ENCODE data around the gene MOCS2. TPM values are rescaled to one million over a fixed set of nuclear protein-coding genes. Genes with fewer than 3 reads are reported as not detected.
A peak's percentile ranks its signal among the peaks of the same experiment; 100 is the strongest.

MOCS2 gene
- total and polyA plus RNA-seq, 7 donors: 30.5 to 92.7 (median 56.5) TPM

DNA sequence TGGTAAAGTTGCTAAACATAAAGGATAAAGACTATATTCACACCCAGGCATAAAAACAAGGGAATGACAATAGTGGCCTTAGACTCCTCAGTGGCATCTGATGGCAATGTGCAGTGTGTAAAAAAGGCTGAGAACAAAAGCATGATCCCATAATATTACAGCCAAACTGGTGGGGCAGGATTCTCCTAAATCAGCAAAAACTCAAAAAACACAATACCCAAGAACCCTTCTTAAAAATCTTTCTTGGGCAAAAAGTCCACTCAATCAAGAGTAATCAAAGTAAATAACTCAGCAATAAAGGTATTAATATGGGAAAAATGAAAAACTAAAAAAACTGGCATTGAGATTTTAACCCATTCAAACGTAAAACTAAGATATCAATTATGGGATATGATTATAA is 1.6 kb upstream of the MOCS2 start:
- DNase-seq: no peak
- no peaks in the 10 kb centered on the region for H3K27me3 ChIP-seq
- H3K4me3 ChIP-seq: no peak overlapping the region
- 94 to 95% methylated on average over 1 of the region's 1 CpG for WGBS, 2 donors
- H3K36me3 ChIP-seq: no peaks in the 10 kb centered on the region
- peaks cover 0 to 29% (median 22%) of the 10 kb centered on the region in 4 donors for H3K4me1 ChIP-seq
- peaks cover 0 to 3% (median 0%) of the 10 kb centered on the region in 4 donors for H3K9me3 ChIP-seq
- TF ChIP-seq, protein P1, sequence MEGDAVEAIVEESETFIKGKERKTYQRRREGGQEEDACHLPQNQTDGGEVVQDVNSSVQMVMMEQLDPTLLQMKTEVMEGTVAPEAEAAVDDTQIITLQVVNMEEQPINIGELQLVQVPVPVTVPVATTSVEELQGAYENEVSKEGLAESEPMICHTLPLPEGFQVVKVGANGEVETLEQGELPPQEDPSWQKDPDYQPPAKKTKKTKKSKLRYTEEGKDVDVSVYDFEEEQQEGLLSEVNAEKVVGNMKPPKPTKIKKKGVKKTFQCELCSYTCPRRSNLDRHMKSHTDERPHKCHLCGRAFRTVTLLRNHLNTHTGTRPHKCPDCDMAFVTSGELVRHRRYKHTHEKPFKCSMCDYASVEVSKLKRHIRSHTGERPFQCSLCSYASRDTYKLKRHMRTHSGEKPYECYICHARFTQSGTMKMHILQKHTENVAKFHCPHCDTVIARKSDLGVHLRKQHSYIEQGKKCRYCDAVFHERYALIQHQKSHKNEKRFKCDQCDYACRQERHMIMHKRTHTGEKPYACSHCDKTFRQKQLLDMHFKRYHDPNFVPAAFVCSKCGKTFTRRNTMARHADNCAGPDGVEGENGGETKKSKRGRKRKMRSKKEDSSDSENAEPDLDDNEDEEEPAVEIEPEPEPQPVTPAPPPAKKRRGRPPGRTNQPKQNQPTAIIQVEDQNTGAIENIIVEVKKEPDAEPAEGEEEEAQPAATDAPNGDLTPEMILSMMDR (IDR thresholded peaks at IDR 0.05): no peak
- no peak for TF ChIP-seq POLR2AphosphoS5 (IDR thresholded peaks at IDR 0.05)
- TF ChIP-seq POLR2A (IDR thresholded peaks at IDR 0.05): no peak
- no peak for TF ChIP-seq EP300 (IDR thresholded peaks at IDR 0.05)
- no peak overlapping the region for H3K27ac ChIP-seq
- intact Hi-C loops (cut with DNase I): no loop called here

DNA sequence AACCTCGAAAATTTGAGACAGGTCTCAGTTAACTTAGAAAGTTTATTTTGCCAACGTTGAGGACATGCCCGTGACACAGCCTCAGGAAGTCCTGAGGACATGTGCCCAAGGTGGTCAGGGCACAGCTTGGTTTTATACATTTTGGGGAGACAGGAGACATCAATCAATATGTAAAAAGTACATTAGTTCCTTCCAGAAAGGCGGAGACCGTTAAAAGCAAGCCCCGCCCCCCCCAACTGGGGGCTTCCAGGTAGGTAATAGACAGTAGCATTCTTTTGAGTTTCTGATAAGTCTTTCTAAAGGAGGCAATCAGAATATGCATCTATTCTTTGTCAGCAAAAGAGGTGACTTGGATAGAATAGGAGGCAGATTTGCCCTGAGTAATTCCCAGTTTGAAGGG is 599 bp upstream of the MOCS2 start:
- H3K9me3 ChIP-seq: peaks cover 0 to 3% (median 0%) of the 10 kb centered on the region in 4 donors
- peaks cover 0 to 33% (median 22%) of the 10 kb centered on the region in 4 donors for H3K4me1 ChIP-seq
- DNase-seq: no peak
- peak overlapping the region; percentile 80 to 90 (median 82) for H3K27ac ChIP-seq
- intact Hi-C loops (cut with DNase I): no loop called here
- 7 to 15% methylated on average over 6 of the region's 6 CpGs for WGBS, 2 donors
- H3K4me3 ChIP-seq: peak overlapping the region; percentile 75 to 84 (median 80)
- no peaks in the 10 kb centered on the region for H3K36me3 ChIP-seq
- TF ChIP-seq POLR2A (IDR thresholded peaks at IDR 0.05): no peak
- TF ChIP-seq, protein P1 (IDR thresholded peaks at IDR 0.05): no peak
- no peak for TF ChIP-seq POLR2AphosphoS5 (IDR thresholded peaks at IDR 0.05)
- TF ChIP-seq EP300 (IDR thresholded peaks at IDR 0.05): no peak
- no peaks in the 10 kb centered on the region for H3K27me3 ChIP-seq

DNA sequence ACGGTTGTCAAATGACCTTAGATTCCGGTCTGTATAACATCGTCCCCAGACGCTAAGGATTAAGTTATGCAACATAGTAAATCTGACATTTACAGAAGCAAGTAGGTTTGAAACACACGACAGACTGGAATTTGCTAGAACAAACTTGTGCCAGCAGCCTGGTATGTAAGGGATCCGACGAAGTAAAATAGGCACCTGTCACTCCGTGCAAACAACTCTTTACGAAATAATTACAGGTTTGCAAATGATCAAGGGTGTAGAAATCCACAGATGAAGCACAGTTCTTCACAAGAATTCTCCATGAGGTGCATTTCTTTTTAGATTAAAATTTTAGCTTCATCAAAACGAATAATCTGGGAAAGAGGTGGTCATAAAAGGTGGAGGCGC is 508 bp downstream of the MOCS2 start:
- Histone ChIP-seq H3K4me3 (peak overlapping the region; percentile 75 to 84 (median 80)), H3K27ac (peak overlapping the region; percentile 80 to 90 (median 82)), H3K4me1 (peaks cover 0 to 33% (median 22%) of the 10 kb centered on the region in 4 donors), H3K27me3 (no peaks in the 10 kb centered on the region), H3K36me3 (no peaks in the 10 kb centered on the region), H3K9me3 (peaks cover 0 to 3% (median 0%) of the 10 kb centered on the region in 4 donors)
- DNase-seq: no peak
- WGBS, 2 donors: 1% methylated on average over 11 of the region's 11 CpGs
- TF ChIP-seq EP300 (IDR thresholded peaks at IDR 0.05): no peak
- peak in 1 of 4 donors; percentile 12 for TF ChIP-seq POLR2AphosphoS5 (IDR thresholded peaks at IDR 0.05)
- intact Hi-C loops (cut with DNase I): loop anchor here (10.0 kb wide), 1 partner anchor 1116 kb away; no protein-coding TSS in a partner anchor

DNA sequence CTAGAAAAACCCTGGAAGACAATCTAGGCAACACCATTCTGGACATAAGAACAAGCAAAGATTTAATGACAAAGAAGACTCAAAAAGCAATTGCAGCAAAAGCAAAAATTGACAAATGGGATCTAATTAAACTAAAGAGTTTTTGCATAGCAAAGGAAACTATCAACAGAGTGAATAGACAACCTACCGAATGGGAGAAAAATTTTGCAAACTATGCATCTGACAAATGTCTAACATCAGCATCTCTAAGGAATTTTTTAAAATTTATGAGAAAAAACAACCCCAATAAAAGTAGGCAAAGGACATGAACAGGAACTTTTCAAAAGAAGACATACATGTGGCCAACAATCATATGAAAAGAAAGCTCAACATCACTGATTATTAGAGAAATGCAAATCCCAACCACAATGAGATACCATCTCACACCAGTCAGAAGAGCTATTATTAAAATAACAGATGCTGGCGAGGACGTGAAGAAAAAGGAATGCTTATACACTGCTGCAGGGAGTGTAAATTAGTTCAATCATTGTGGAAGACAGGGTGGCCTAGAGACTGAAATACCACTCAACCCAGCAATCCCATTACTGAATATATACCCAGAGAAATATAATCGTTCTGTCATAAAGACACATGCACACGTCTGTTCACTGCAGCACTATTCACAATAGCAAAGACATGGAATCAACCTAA is 3.8 kb downstream of the MOCS2 start:
- Histone ChIP-seq H3K27ac (no peak overlapping the region), H3K9me3 (no peaks in the 10 kb centered on the region), H3K27me3 (no peaks in the 10 kb centered on the region), H3K36me3 (peaks cover 0 to 32% (median 3%) of the 10 kb centered on the region in 4 donors), H3K4me3 (no peak overlapping the region), H3K4me1 (peaks cover 0 to 33% (median 22%) of the 10 kb centered on the region in 4 donors)
- intact Hi-C loops (cut with DNase I): loop anchor here (10.0 kb wide), 1 partner anchor 1119 kb away; no protein-coding TSS in a partner anchor
- WGBS, 2 donors: 89 to 90% methylated on average over 5 of the region's 5 CpGs
- no peak for TF ChIP-seq POLR2A (IDR thresholded peaks at IDR 0.05)
- TF ChIP-seq, protein P1 (IDR thresholded peaks at IDR 0.05): no peak
- TF ChIP-seq POLR2AphosphoS5 (IDR thresholded peaks at IDR 0.05): no peak
- TF ChIP-seq EP300 (IDR thresholded peaks at IDR 0.05): no peak
- DNase-seq: no peak

DNA sequence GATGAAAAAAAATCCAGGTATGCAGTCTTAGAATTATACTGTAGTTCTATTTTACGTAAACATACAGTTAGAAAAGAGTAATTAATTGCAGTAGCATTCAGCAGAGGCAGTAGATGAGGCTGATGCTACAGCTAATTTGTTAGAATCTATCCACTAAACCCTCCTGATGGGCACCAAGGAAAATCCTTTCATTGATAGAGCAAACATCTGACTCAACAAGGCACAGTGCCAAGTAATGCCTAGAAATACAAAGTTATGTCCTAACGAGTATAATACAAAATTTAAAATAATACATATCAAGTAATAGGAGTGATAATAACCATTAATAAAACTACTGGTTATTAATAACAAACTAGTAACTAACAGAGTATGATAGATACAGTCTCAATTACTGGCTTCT is 9.0 kb downstream of the MOCS2 start:
- Histone ChIP-seq H3K27ac (no peak overlapping the region), H3K4me3 (no peak overlapping the region), H3K4me1 (peaks cover 0 to 13% (median 0%) of the 10 kb centered on the region in 4 donors), H3K9me3 (no peaks in the 10 kb centered on the region), H3K36me3 (peaks cover 0 to 72% (median 14%) of the 10 kb centered on the region in 4 donors), H3K27me3 (no peaks in the 10 kb centered on the region)
- TF ChIP-seq POLR2A (IDR thresholded peaks at IDR 0.05): no peak
- no peak for TF ChIP-seq EP300 (IDR thresholded peaks at IDR 0.05)
- TF ChIP-seq, protein P1 (IDR thresholded peaks at IDR 0.05): no peak
- TF ChIP-seq POLR2AphosphoS5 (IDR thresholded peaks at IDR 0.05): no peak
- WGBS, 2 donors: 71 to 92% methylated on average over 2 of the region's 2 CpGs
- DNase-seq: no peak
- intact Hi-C loops (cut with DNase I): loop anchor here (10.0 kb wide), 1 partner anchor 1124 kb away; no protein-coding TSS in a partner anchor

Data from sigmoid colon (tissue), 7 donors.